Stimulated activated CD4-positive, alpha-beta T cell treated with anti-CD3 and anti-CD28 coated beads, Interleukin-2, amount 100 ng/mL, for 48 hours (primary cell): ENCODE data around the gene MDC1.
"Not testable (repeated sequence)": the region's sequence is repeated elsewhere in the genome, so short reads cannot be mapped to it uniquely, and the experiment has no call there.

Source experiments
- DNase-seq, 2 donors: peaks; one replicate each; pipeline ENCODE4 v3.0.0-alpha.2; 2020

MDC1 gene

GRCh38 chr6:30723843-30724741 lies 7.0 kb upstream of the MDC1 start:
- not testable (repeated sequence) for DNase-seq

- DNase-seq: not testable (repeated sequence)
Observed at GRCh38 chr6:30723159-30723842, 6.2 kb upstream of the MDC1 start.

GRCh38 chr6:30722280-30723112 lies 5.4 kb upstream of the MDC1 start:
- DNase-seq: peak; percentile 88 to 91

GRCh38 chr6:30722025-30722279 lies 4.9 kb upstream of the MDC1 start:
- not testable (repeated sequence) for DNase-seq

- DNase-seq: peak; percentile 94 to 98
Observed at GRCh38 chr6:30721198-30722024, 4.3 kb upstream of the MDC1 start.

GRCh38 chr6:30720738-30721197 lies 3.7 kb upstream of the MDC1 start:
- no peak for DNase-seq

- peak; percentile 93 to 94 for DNase-seq
Observed at GRCh38 chr6:30719791-30720737, 3.0 kb upstream of the MDC1 start, which contains the start of gene TUBB. TUBB (plus strand) TSS chr6:30720352; CDS start chr6:30720507, 155 bp downstream.

GRCh38 chr6:30719356-30719755 lies 2.3 kb upstream of the MDC1 start:
- DNase-seq: no peak

- DNase-seq: not testable (repeated sequence)
Observed at GRCh38 chr6:30717845-30718720, 1.0 kb upstream of the MDC1 start.

GRCh38 chr6:30716879-30717128 lies 277 bp downstream of the MDC1 start:
- no peak for DNase-seq

- DNase-seq: no peak
Observed at GRCh38 chr6:30714263-30714662, 2.8 kb downstream of the MDC1 start.

GRCh38 chr6:30712441-30712945 lies 4.6 kb downstream of the MDC1 start:
- DNase-seq: no peak

- no peak for DNase-seq
Observed at GRCh38 chr6:30711758-30712380, 5.2 kb downstream of the MDC1 start.

- no peak for DNase-seq
Observed at GRCh38 chr6:30709101-30709868, 7.8 kb downstream of the MDC1 start.

- no peak for DNase-seq
Observed at GRCh38 chr6:30707281-30707850, 9.7 kb downstream of the MDC1 start.

GRCh38 chr6:30705620-30706019 lies 11.5 kb downstream of the MDC1 start:
- no peak for DNase-seq

GRCh38 chr6:30703821-30704220 lies 13.3 kb downstream of the MDC1 start:
- no peak for DNase-seq

- no peak for DNase-seq
Observed at GRCh38 chr6:30703011-30703410, 14.1 kb downstream of the MDC1 start.

GRCh38 chr6:30700340-30700739 lies 16.7 kb downstream of the MDC1 start:
- DNase-seq: no peak
